BLaER1 treated with 17β-estradiol and CSF1 and Interleukin-3, amounts not matched to agents 10 nM and 100 nM (cell line): Measurements from ENCODE around the gene EP400.

Experiments
- H3K27ac ChIP-seq, 11 experiments: shearing (Covaris generic); formaldehyde crosslinking; 2 replicates each; pipeline ENCODE4 v1.8.1; 2022
- H3K27me3 ChIP-seq, 11 experiments: shearing (Covaris generic); formaldehyde crosslinking; 2 replicates each; pipeline ENCODE4 v1.8.1; 2022
- H3K36me3 ChIP-seq, 11 experiments: shearing (Covaris generic); formaldehyde crosslinking; 2 replicates each; pipeline ENCODE4 v1.8.1; 2022
- H3K4me1 ChIP-seq, 10 experiments: shearing (Covaris generic); formaldehyde crosslinking; 2 replicates each; pipeline ENCODE4 v1.8.1; 2022
- H3K4me2 ChIP-seq, 11 experiments: shearing (Covaris generic); formaldehyde crosslinking; 2 replicates each; pipeline ENCODE4 v1.8.1; 2022
- H3K4me3 ChIP-seq, 10 experiments: shearing (Covaris generic); formaldehyde crosslinking; 2 replicates each; pipeline ENCODE4 v1.8.1; 2022
- H3K9ac ChIP-seq, 11 experiments: shearing (Covaris generic); formaldehyde crosslinking; 2 replicates each; pipeline ENCODE4 v1.8.1; 2022
- H3K9me3 ChIP-seq, 11 experiments: shearing (Covaris generic); formaldehyde crosslinking; replicated peaks in 1 of 11; 2 replicates each; pipeline ENCODE4 v1.8.1; 2022
- H4K20me1 ChIP-seq, 11 experiments: shearing (Covaris generic); formaldehyde crosslinking; 2 replicates each; pipeline ENCODE4 v1.8.1; 2022
- Cebpa-rat ChIP-seq, 11 experiments: shearing (Covaris generic); IDR thresholded peaks; 2 replicates each; pipeline ENCODE4 v1.8.1; 2022

The EP400 gene

DNA sequence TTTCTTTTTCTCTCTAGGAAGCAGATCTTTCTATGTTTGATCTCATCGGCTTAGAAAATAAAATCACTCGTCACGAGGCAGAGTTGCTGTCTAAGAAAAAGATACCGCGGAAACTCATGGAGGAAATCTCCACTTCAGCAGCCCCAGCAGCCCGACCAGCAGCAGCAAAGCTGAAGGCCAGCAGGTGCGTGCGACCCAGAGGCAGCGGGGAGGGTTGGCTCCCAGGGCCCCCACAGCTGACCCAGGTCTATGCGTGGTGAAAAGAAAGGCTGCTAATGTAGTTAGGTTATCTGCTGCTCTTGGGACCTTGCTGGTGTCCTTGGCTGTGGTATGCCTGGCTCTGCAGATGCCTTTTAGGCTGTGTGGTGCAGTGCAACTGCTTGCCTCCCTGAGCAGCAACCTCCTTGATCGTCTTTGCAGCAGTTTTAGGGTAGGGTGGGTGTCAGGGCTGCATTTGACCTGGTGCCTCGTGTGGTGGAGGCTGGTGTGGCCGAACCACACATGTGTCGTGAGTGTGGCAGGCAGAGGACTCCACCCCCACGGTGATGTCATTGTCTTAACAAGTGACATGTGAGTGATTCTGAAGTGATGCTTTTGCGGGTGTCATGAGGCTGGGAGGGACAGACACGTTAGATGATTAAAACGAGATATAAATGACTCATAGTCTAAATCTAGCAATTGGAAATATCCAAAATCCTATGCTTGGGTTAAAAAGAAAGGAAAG lies 68.6 kb downstream of the EP400 start:
- Histone ChIP-seq H3K9me3 (no peaks in the 10 kb centered on the region), H3K27ac (no peak overlapping the region), H3K4me1 (no peaks in the 10 kb centered on the region), H3K36me3 (peaks cover 94 to 100% (median 99%) of the 10 kb centered on the region in 11 experiments), H3K4me3 (no peak overlapping the region), H3K9ac (no peak overlapping the region), H4K20me1 (peaks cover 0 to 60% (median 35%) of the 10 kb centered on the region in 11 experiments; a peak in 12 of 22 replicates), H3K27me3 (no peaks in the 10 kb centered on the region), H3K4me2 (no peak overlapping the region)
- no peak for TF ChIP-seq Cebpa-rat (IDR thresholded peaks at IDR 0.05)

DNA sequence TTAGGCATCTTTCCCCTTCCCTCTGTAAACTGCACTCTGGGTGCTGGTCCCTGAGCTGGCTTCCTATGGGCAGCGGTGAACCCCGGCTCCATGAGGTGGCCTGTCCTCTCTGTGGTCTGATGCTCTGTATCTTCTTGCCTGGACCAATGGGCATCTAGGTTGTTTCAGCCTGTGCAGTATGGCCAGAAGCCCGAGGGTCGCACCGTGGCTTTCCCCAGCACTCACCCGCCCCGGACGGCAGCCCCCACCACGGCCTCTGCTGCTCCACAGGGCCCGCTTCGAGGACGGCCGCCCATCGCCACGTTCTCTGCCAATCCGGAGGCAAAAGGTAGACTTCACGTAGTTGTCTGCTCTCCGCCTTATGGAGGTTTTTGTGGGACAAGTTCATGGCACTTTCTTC lies 70.1 kb downstream of the EP400 start:
- Histone ChIP-seq H3K27ac (no peak overlapping the region), H3K4me1 (peaks cover 0 to 12% (median 3%) of the 10 kb centered on the region in 10 experiments; a peak in 8 of 20 replicates), H3K4me2 (no peak overlapping the region), H3K9ac (no peak overlapping the region), H3K4me3 (no peak overlapping the region), H3K27me3 (no peaks in the 10 kb centered on the region), H4K20me1 (peaks cover 0 to 54% (median 23%) of the 10 kb centered on the region in 11 experiments; a peak in 12 of 22 replicates), H3K9me3 (no peaks in the 10 kb centered on the region), H3K36me3 (peaks cover 93 to 100% (median 99%) of the 10 kb centered on the region in 11 experiments)
- no peak for TF ChIP-seq Cebpa-rat (IDR thresholded peaks at IDR 0.05)

DNA sequence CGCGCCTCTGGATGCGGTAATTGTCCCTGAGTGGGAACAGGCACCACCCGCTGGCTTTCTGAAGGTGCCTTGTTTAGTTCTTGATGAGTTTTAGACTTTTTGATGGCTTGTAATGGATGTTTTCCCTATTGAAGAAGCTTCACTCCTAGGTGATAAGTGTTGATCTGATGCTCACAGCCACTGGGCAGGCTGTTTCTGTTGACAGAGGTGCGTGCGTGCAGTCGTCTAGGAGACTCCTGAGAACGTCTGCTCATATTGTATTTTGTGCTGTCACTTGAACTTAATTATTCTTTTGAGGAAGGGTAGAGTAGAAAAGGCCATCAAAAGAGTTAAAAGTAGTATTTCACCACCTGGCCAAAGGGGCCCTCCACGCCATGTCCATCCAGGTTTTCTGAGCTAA lies 70.5 kb downstream of the EP400 start:
- Histone ChIP-seq H3K4me3 (no peak overlapping the region), H3K9ac (no peak overlapping the region), H3K27me3 (no peaks in the 10 kb centered on the region), H3K4me2 (no peak overlapping the region), H3K27ac (no peak overlapping the region), H4K20me1 (peaks cover 0 to 55% (median 19%) of the 10 kb centered on the region in 11 experiments; a peak in 10 of 22 replicates), H3K9me3 (no peaks in the 10 kb centered on the region), H3K4me1 (peaks cover 0 to 16% (median 3%) of the 10 kb centered on the region in 10 experiments; a peak in 8 of 20 replicates), H3K36me3 (peaks cover 93 to 100% (median 99%) of the 10 kb centered on the region in 11 experiments)
- TF ChIP-seq Cebpa-rat (IDR thresholded peaks at IDR 0.05), result no peak

DNA sequence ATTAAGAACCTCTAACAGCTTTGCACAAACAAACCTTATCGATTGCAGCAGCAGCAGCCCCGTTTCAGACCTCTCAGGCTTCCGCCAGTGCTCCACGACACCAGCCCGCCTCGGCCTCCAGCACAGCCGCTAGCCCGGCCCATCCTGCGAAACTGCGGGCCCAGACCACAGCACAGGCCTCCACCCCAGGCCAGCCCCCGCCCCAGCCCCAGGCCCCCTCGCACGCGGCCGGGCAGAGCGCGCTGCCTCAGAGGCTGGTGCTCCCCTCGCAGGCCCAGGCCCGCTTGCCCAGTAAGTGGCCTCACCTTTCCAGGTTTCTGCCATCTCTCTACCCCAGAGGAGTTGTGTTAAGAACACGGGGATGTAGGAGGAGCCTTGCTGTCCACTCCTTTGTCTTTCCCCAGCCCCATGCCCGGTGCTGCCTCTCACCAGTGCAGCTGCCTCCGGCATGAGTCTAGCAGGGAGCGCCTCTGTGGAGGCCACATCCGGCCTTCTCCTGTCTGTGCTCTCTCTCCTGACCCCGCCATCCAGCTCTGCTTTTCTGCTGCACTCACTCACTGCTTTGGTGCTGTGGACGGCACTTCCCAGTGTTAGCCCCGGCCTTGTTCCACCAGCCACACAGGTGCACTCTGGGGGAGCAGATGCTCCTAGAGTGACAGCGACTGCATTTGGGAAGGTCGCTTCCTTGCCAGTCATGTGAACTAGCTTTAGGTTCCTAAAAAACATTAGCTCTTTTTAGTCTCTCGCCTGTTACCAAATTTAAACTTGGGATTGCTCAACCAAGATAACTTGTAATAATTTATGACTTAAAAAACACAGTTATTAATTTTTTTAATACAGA lies 71.5 kb downstream of the EP400 start:
- Histone ChIP-seq H3K27me3 (no peaks in the 10 kb centered on the region), H3K4me3 (no peak overlapping the region), H4K20me1 (peaks cover 0 to 55% (median 15%) of the 10 kb centered on the region in 11 experiments; a peak in 10 of 22 replicates), H3K4me1 (peaks cover 0 to 20% (median 3%) of the 10 kb centered on the region in 10 experiments; a peak in 8 of 20 replicates), H3K27ac (no peak overlapping the region), H3K9me3 (no peaks in the 10 kb centered on the region), H3K36me3 (peaks cover 93 to 100% (median 99%) of the 10 kb centered on the region in 11 experiments), H3K9ac (no peak overlapping the region), H3K4me2 (no peak overlapping the region)
- TF ChIP-seq Cebpa-rat (IDR thresholded peaks at IDR 0.05), result no peak

DNA sequence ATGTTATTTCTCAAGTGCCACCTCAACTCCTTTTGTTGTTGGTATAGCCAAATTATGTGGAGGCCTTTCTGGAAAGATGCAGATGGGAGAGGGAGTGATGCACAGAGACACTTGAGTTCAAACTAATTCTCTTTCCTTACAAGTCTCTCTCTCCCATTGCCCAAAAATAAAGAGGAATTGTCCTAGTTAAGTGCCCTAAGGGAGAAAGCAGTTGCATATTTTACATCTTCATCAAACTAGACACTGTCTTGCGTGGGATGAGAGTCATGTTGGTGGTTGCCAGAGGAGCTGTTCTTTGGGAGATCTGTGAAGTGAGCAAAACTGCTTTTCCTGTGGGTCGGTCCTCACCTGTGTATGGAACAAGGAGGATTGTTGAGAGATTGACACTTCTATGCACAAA lies 72.2 kb downstream of the EP400 start:
- Histone ChIP-seq H3K4me2 (no peak overlapping the region), H4K20me1 (peaks cover 0 to 58% (median 20%) of the 10 kb centered on the region in 11 experiments; a peak in 11 of 22 replicates), H3K36me3 (peaks cover 93 to 100% (median 99%) of the 10 kb centered on the region in 11 experiments), H3K4me3 (no peak overlapping the region), H3K9ac (no peak overlapping the region), H3K27me3 (no peaks in the 10 kb centered on the region), H3K4me1 (peaks cover 0 to 25% (median 5%) of the 10 kb centered on the region in 10 experiments; a peak in 9 of 20 replicates), H3K27ac (no peak overlapping the region), H3K9me3 (no peaks in the 10 kb centered on the region)
- no peak for TF ChIP-seq Cebpa-rat (IDR thresholded peaks at IDR 0.05)

DNA sequence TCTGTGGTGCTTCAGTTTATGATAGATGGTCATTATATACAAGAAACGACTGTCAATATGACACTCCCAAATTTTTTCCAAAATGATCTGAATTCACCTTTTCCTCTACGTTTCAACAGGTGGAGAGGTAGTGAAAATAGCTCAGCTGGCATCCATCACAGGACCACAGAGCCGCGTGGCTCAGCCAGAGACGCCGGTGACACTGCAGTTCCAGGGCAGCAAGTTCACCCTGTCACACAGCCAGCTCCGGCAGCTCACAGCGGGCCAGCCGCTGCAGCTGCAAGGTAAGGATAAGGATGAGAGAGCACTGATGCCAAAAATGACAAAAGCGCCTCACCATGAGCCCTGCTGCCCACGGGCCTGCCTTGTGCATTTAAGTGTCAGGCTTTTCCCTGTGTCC lies 73.9 kb downstream of the EP400 start:
- Histone ChIP-seq H3K36me3 (peaks cover 93 to 100% (median 99%) of the 10 kb centered on the region in 11 experiments), H3K27ac (0 out of 22 replicates have a peak overlapping the region, but pooled peaks of 1 of the 11 experiments have one; percentile 68), H3K4me2 (no peak overlapping the region), H4K20me1 (peaks cover 0 to 60% (median 17%) of the 10 kb centered on the region in 11 experiments; a peak in 10 of 22 replicates), H3K4me3 (no peak overlapping the region), H3K4me1 (peaks cover 0 to 38% (median 9%) of the 10 kb centered on the region in 10 experiments; a peak in 10 of 20 replicates), H3K27me3 (no peaks in the 10 kb centered on the region), H3K9me3 (no peaks in the 10 kb centered on the region), H3K9ac (peak overlapping the region in 1 of 11 experiments; percentile 10; a peak in 1 of 22 replicates)
- no peak for TF ChIP-seq Cebpa-rat (IDR thresholded peaks at IDR 0.05)

DNA sequence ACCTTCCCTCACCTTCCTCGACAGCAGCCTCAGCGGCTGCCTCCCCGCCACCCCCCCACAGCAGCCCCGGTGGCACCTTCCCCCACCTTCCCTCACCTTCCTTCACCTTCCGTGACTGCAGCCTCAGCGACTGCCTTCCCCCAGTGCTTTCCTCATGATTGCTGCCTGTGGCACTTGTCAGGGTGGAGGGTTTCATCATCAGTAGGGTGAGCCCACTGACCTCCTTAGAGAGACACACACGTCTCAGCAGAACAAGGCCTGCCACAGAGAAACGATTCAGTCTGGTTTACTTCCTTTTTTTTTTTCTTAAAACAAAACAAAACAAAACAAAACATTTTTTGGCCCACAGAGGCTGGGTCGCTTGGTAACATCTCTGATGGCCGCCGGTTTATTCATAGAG lies 75.0 kb downstream of the EP400 start:
- Histone ChIP-seq H3K27ac (peak overlapping the region in 10 of 11 experiments; percentile 5 to 69 (median 52); a peak in 16 of 22 replicates), H3K9ac (peak overlapping the region in 7 of 11 experiments; percentile 18 to 55 (median 39); a peak in 10 of 22 replicates)

DNA sequence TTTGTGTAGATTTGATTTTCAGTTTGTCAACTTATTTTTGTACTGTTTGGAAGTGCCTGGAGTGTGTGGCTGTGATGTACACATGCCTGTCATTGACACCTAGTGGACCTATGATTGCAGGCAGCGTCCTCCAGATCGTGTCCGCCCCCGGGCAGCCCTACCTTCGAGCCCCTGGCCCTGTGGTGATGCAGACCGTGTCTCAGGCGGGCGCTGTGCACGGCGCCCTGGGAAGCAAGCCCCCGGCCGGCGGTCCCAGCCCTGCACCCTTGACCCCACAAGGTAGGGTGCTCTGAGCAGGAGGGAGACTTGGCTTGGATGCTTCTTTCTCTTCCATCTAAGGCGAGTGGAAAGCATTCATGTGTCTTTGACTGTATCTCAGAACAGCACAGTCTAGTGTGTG lies 75.8 kb downstream of the EP400 start:
- Histone ChIP-seq H3K4me2 (no peak overlapping the region), H3K9me3 (no peaks in the 10 kb centered on the region), H3K4me3 (no peak overlapping the region), H4K20me1 (peaks cover 0 to 72% (median 13%) of the 10 kb centered on the region in 11 experiments; a peak in 10 of 22 replicates), H3K27me3 (no peaks in the 10 kb centered on the region), H3K4me1 (peaks cover 0 to 38% (median 9%) of the 10 kb centered on the region in 10 experiments; a peak in 10 of 20 replicates), H3K36me3 (peaks cover 93 to 100% (median 99%) of the 10 kb centered on the region in 11 experiments), H3K9ac (peak overlapping the region in 6 of 11 experiments; percentile 18 to 55 (median 45); a peak in 8 of 22 replicates), H3K27ac (peak overlapping the region in 9 of 11 experiments; percentile 5 to 69 (median 54); a peak in 13 of 22 replicates)
- no peak for TF ChIP-seq Cebpa-rat (IDR thresholded peaks at IDR 0.05)

More for the DNA sequence above, 75.0 kb downstream of the EP400 start:
- no peaks in the 10 kb centered on the region for H3K9me3 ChIP-seq
- H3K36me3 ChIP-seq, result peaks cover 93 to 100% (median 99%) of the 10 kb centered on the region in 11 experiments
- H3K4me1 ChIP-seq, result peaks cover 0 to 38% (median 9%) of the 10 kb centered on the region in 10 experiments; a peak in 10 of 20 replicates
- no peak overlapping the region for H3K4me3 ChIP-seq
- peak overlapping the region in 2 of 11 experiments; percentile 3 to 23; a peak in 1 of 22 replicates for H3K4me2 ChIP-seq
- peaks cover 0 to 64% (median 16%) of the 10 kb centered on the region in 11 experiments; a peak in 10 of 22 replicates for H4K20me1 ChIP-seq
- H3K27me3 ChIP-seq, result no peaks in the 10 kb centered on the region
- TF ChIP-seq Cebpa-rat (IDR thresholded peaks at IDR 0.05), result 0 out of 22 replicates have a peak, but pooled peaks of 1 of the 11 experiments have one; percentile 16
